GM19035 (cell line): ENCODE results near the gene NSG1.
A peak's percentile ranks its signal among the peaks of the same experiment; 100 is the strongest.

Source experiments
- ATAC-seq: cut with Tn5 transposase; IDR thresholded peaks from one replicate; pipeline ENCODE4 v1.9.1; 2021; ENCODE audit not compliant: unreplicated experiment

NSG1 gene

DNA sequence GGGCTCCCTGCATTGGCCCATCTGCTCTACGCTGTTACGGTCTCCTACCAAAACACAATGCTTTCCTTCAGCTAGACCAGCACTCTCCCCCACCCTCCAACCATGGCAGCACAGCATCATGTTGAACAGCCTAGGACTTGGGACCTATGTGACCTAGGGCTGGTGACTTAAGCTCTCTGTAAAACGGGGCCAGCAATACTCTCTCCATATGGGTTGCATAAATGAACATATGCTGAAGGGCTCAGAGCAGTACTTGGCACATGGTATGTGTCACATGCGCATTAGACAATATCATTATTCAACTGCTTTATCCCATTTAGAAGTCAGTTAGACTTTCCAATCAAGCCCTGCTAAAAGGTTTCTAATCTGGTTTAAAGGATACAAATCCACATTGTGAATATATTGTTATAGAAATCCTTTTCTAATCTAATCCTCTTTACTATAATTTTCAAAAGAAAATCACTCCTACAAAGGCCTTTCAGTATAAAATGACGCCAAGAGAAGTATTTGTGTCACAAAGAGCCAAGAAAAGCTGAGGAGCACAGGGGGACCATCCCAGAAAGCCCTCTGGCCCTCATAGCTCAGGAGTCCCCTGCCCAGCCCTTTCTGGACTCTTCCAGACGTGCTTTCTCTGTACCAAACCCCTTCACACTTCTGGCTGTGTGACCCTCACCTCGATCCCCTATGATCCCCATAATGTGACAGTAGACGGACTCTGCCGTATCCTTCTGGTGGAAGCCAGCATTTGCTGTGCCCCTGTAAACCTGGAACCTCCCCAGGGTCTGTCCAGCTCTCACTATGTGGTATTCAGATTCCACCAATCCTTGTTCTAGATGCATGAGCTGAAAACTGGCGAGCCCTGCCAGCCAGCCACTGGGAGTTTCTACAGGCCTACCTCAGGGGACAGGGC is 42.3 kb downstream of the NSG1 start:
- no peak for ATAC-seq

DNA sequence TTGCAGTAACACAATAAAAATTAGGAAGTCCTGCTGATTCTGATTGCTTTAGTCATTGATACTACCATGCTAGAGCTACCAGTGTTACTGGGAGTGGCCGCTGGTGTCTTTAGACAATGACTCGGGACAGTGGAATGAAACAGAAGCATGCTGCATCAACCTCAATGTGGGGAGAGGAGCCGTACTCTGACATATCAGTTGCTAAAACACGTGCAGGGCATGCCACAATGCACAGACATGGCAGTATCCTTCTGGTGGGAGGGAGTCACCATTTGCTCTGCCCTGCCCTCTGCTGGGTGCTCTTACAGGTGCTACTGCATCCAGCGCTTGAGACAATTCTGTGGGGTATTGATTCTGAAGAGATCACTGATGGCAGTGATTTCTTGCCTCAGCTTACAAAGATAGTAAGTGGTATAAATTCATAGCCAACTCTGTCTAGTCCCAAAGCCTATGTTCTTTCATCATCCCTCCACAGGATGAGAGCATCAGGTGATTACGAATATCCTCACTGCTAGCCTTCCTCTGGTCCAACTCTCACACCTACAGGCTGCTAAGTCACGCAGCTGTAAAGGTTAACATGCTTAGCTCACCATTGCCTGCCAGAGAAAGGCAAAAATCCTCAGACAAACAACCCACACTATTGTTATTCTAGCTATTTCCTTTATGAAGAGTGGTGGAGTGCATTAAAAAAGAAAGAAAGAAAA is 43.7 kb downstream of the NSG1 start:
- ATAC-seq, result peak; percentile 68

DNA sequence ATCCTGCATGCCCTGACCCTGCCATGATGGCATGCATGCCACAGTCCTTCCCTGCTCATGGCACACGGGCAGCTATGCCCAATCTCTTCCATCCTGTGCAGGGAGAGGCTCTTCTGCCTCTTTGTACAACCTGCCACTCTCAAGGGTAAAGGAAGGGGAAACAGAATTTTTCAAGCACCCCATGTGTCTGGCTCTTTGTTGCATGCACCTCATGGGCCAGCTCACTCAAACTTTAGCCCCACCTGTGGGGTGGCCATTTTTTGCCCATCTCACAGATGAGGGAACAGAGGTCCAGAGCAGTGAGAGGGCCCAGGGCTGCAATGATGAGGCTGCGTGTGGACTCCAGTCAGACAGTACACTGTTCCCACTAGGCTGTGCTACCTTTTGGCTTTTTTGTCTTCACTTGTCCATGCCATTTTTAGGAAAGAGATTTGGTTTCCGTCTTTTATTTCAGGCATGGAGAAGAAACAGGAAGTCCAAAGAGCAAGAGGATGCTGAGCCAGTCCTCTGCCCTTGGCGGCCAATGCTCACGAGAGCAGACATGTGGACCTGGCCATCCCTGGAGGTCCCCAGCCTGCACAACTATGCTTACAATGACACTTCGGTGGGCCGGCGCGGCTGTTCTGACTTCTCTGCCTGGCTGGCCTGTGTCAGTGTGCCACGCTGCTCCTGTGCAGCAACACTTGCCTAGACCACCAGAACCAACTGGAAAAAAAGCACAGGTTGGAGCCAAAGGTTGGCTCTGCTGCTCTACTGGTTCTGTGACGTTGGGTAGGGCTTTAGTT is 45.6 kb downstream of the NSG1 start:
- ATAC-seq, result no peak

DNA sequence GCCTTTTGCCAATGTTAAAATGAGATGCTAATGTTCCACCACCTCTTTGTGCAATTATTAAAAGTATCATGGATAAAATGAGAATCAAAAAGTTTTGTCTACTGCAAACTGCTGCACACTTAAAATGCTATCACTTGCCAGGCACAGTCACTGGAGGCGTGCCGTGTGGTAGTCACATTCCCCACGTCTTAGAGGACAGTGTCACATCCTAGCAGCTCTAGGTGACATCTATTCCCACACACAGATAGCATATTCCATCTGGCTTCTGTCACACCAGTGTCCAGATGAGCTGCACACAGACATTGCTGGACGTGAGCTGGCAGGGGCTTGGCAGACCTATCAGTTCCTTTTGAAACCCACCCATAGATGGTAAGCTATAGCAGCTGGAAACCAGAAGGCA is 47.0 kb downstream of the NSG1 start:
- ATAC-seq, result no peak

DNA sequence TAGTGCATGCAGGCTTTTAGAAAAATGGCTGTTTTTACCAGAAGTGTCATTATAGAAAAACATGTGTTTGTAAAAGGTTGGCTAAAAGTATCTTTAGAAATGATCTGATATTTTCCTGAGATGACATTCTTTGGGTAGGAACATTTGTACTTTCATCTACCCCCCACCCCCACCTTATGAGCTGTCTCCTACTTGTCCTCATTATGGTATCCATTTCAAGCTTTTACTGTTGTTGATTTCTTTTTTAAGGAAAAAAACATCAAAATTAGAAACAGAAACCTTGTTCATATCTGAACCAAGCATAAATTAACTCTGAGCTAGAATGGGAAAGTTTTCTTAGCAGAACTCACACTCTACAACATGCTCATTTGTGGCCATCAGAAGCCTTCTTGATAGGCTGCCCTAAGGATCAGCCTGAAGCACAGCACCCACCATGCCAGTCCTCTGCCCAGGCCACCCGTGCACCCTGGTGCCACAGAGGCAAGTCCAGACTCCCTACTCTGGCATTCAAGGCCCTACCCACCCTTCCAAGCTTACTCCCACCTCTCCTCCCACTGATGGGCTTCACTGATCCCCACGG is 49.4 kb downstream of the NSG1 start:
- no peak for ATAC-seq

DNA sequence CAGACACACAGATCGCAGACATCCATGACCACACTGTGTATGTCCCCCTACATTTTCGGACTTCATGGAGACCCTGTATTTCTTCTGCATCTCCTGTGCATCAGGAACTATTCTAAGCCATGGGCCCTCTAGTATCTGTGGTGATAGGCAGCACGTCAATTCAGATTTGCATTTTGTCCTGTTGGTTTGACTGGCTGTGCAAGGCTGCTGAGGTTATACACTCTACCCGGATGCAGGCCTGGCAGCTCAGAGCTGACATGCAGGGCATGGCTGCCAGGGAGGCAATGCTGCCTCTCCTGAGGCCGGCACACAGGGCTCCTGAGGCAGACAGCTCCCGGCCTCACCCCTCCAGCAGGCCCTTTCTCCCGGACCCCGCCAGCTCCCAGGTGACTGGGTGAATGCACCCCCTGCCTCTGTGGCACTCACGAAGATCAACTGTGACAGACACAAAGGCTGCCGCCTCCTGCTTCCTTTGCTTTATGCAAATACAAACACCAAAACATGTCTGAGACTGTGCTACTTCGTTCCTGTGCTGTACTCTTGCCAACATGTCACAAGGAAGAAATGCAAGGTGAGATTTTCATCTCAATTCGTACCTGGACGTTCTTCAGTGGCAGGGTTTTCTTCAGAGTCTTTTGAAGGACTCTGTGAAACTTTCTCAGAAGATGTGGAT is 51.0 kb downstream of the NSG1 start:
- no peak for ATAC-seq

DNA sequence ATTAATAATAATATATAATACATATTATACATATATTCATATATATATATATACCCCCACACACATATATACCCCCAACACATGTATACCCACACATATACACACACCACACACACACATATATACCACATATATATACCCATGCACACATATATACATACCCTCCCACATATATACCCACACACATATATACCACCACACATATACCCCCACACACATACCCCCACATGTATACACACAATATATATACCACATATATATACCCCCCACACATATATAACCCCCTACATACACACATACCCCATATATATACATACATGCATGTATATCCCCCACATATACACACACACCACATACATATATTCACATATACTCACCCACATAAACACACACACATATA is 52.0 kb downstream of the NSG1 start:
- ATAC-seq, result no peak

DNA sequence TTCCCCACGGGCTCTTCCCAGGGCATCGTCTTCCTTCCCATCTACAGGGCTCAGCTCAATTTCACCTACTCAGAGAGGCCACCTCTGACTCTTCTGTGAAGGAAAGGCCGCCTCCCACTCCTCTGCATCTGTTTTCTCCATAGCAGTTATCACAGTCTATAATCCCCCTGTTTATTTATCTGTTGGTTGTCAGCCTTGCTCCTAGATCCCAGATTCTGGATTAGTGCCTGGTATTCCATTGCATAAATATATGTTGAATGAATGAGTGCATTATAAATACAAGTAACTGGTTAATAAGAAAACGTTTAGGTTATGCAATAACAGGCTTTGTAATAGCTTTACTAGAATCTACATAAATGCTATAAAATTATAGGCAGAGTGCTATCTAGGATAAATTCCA is 52.9 kb downstream of the NSG1 start:
- no peak for ATAC-seq

DNA sequence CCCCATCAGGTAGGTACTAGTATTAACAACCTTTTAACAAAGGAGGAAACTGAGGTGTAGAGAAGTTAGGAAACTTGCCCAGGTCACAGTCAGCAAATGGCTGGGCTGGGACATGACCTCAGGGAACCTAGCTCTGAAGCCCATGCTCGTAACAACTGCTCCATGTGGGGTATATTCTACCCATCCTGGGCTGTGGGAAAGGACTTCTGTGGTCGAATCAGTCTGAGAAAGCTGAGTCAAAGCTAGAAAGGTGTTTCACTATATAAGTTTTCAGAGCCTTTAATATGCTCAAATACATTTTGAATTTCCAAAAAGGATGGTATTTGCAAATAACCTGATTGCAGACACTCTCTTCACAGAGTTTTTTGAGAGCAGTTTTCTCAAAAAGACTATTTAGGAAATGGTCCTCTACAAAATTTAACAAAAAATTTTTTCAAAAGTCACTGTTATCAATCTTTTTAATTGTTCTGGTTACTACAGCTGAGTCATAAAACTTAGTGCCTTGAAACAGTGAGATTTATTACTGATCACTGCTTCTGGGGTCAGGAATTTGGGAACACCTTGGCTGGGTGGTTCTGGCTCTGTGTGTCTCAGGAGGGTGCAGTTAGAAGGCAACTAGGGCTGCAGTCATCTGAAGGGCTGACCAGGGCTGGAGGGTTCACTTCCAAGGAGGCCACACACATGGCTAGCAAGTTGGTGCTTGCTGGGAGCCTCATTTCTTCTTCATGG is 53.6 kb downstream of the NSG1 start:
- no peak for ATAC-seq

DNA sequence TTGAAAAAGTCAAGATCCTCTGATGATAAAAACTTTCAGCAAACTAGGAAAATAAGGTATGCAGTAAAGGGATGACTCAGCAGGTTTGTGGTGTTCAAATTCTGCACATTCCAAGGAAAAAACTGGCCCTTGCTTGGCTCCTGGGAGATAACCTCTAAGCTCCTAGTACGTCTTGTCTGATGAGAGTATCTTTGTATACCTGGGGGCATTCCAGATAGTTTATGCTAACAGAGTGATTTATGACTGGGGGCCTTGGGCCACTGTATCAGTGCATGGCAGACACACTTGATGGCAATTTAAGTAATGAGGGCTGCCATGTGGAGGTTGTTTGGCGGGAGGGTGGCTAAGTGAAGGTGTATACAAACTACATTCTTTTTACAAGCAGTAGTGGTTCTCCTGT is 56.9 kb downstream of the NSG1 start:
- no peak for ATAC-seq

DNA sequence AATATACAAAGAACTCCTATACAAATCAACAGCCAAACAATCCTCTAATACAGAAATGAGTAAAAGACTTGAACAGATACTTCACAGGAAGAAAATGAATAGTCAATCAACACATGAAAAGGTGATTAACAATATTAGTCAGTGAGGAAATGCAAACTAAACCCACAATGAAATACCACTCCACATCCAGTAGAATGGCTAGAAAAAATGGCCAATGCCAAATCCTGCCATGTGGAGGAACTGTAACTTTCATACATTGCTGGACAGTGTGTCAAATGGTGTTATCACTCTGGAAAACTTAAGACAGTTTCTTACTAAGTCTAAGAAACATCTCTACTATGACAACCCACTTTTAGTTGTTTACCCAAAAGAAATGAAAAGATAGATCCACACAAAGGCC is 59.5 kb downstream of the NSG1 start:
- no peak for ATAC-seq

DNA sequence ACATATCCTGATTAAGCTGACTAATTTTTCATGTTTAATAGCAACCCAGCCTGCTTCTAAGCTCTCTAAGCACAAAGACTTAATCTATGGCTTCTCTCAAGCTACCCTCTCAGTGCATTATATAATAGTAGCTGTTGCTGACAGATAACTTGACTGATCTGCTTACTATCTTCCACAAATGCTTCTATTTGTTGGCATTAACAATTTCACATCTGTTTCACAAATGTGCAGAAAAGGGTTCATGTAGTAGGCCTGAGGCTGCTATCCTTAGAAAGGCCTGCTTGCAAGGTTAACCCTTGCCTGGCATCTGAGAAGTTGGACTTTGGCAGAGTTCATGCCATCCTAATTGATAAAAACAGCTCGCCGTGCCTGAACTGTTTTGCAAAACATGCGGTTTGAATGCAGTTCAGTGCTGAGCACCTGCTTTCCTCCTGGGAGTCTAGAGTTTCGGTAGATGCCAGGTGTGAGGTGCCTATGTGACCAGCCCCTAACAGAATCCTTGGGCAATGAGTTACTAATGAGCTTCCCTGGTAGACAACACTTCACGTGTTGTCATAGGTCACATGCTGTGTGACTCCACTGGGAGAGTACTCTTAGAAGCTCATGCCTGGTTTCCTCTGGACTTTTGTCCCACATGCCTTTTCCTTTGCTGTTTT is 68.4 kb downstream of the NSG1 start:
- ATAC-seq, result peak; percentile 58

DNA sequence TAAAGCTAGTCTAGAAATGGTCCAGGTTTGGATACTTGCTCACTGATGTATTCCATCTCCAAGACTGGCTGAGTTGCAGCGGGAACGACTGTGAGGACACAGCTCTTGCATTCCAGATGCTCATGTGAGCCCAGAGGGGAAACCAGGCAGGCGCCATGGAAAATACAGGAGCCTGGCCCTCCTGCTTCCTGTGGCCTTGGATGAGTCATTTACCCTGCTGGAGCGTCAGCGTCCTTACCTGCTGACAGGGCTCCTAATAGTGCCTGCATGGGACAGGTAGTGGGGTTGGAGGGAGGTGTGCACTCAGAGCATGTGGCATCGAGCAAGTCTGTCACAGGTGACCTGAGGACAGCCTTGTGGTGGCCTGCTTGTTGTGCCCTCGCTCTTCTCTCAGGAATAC is 69.4 kb downstream of the NSG1 start:
- ATAC-seq, result no peak

DNA sequence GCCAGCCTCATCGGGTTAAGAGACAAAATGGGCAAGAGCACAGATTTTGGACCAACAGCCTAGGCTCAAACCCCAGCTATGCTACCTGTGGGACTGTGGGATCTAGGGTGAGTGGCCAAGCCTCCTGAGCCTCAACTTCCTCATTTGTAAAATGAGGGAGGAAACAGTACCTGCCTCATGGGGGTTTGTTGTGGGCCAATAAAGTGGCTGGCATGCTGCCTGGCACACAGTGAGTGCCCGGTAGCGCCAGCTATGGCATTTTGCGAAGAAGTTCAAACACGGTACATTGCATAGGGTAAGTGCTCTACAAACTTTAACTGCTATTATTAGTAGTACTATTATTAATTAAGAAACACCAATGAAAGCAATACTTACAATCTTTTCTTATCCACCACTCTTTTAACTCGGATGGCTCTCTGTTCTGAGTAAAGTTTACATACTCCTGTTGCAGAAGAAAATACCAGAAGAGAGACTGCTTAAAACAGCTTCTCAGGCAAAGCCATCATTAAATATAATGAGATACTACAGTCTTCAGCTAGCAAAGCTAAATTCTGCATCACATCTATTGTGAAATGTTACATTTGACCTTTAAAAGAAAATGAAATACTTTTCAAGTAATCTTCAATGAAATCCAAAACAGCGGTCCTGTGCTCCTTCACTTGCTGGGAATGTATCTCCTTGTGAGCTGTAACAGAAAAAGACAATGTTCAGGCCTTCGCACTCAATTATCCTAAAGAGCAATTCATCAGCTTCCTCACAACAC is 70.1 kb downstream of the NSG1 start:
- no peak for ATAC-seq

DNA sequence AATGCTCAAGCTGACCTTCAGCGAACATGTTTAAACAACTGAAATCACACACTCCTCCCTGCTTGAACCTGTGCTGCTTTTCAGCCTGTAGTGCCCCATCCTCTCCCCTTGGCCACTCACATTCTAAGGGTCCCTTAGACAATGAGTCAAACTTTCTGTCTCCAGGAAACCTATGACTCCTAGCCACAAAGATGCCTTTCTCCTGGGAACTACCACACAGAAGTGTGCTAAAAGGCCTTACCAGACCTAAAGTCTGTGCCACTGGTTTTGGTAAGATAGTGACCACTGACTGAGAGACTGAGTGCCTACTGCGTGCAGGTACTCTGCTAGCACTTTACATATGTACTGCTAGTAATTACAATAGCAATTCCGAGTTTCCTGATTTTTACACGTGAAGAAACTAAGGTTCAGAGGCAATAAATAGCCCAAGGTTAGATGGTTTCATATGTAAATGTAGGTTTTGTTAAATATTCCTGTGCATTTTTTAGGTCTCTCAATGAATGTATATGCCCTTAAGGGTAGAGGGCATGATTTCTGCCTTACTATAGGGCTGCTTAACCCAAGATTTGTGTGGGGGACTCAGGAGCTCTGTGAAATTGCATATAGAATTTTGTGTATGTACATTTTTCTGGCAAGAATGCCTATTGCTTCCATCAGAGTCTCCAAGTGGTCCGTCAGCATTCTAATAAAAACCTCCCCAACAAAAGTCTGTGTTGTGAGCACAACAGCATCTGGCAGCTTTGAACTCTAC is 71.1 kb downstream of the NSG1 start:
- no peak for ATAC-seq

DNA sequence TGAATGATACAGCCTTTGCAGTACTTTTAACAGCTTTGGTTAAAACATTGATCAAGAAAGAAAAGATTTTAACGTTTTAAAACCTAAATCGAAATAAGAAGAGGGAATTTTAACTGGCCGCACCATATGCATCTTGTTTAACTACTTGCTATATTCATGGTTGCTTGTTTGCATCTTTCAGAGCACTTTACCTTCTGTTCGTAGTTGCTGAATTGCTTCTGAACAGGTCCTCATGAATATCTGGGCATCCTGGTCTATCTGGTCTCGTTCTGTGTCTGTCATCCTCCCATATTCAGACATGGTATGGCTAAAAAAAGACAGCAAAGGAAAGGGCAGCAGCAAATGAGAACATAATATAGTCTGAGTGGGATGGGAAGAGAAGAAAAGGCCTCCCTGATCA is 72.3 kb downstream of the NSG1 start:
- ATAC-seq, result no peak

DNA sequence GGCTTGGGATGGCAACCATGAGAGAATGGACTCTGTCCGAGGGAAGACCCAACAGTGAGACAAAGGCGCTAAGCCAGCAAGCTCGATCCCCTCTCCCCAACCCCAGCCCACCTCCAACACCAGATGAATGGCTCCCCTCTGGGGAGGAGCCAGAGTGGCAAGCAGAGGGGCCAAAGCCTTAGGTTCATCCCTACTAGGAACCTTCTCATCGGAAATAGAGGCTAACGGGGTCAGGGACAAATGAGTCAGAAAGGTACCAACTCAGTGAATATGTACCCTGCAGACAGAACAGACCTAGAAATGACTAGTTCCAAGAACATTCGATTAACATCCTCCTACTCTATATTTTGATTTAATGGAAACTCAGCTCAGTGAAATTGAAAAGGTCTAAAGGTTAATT is 73.9 kb downstream of the NSG1 start:
- no peak for ATAC-seq

DNA sequence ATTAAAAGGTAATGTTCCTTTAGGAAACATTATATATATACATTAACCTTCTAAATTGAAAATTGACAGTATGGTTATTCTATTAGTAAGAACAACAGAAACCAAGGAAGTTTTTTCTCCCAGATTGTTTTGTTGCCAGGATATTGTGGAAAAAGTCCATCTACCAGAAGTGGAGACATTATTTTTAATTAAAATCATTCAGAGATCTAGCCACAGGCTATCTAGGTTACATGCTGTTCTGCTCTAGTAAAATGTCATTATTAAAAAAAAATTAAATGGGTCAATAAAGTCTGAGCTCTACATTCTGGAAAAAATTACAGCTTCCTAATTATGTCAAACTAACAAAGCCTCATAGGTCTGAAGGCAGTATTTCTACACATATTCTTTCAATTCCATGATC is 74.3 kb downstream of the NSG1 start:
- ATAC-seq, result no peak
